Choroid plexus epithelial cell (primary cell): ENCODE measurements around the gene KRT24.
"Not testable (repeated sequence)": the region's sequence is repeated elsewhere in the genome, so short reads cannot be mapped to it uniquely, and the experiment has no call there.

Source experiments
- DNase-seq: peaks from one replicate; pipeline ENCODE4 v3.0.0-alpha.2; 2010; ENCODE audit warnings: low read depth
- H3K4me3 ChIP-seq: 2 replicates; pipeline ENCODE4 v1.5.1; 2011; ENCODE audit warnings: low read depth, mild to moderate bottlenecking, control low read depth, low read length, moderate library complexity
- CTCF ChIP-seq: conservative IDR thresholded peaks from 2 replicates; pipeline ENCODE4 v1.5.1; 2011; ENCODE audit warnings: low read depth, mild to moderate bottlenecking, control low read depth, inconsistent platforms, low read length, moderate library complexity

The KRT24 gene

GRCh38 chr17:40703652-40704051 is at the start of gene KRT24:
Gene KRT24, minus strand, starts transcription at chr17:40703752. Its CDS starts 59 bp downstream, at chr17:40703693.
- H3K4me3 ChIP-seq: no peak within 1 kb of the TSS
- no peak for DNase-seq
- TF ChIP-seq CTCF: no peak

GRCh38 chr17:40751065-40751464 is 47.5 kb upstream of the KRT24 start:
- H3K4me3 ChIP-seq: no peak overlapping the region
- no peak for DNase-seq
- TF ChIP-seq CTCF: no peak

GRCh38 chr17:40750391-40750790 is 46.8 kb upstream of the KRT24 start:
- H3K4me3 ChIP-seq: no peak overlapping the region

GRCh38 chr17:40748666-40749065 is 45.1 kb upstream of the KRT24 start:
- not testable (repeated sequence) for DNase-seq

More at GRCh38 chr17:40750391-40750790, 46.8 kb upstream of the KRT24 start:
- TF ChIP-seq CTCF: no peak
- DNase-seq: no peak

GRCh38 chr17:40738553-40738952 is 35.0 kb upstream of the KRT24 start:
- H3K4me3 ChIP-seq: no peak overlapping the region

More at GRCh38 chr17:40748666-40749065, 45.1 kb upstream of the KRT24 start:
- not testable (repeated sequence) for H3K4me3 ChIP-seq

GRCh38 chr17:40735016-40735415 is 31.5 kb upstream of the KRT24 start:
- H3K4me3 ChIP-seq: no peak overlapping the region
- TF ChIP-seq CTCF: no peak
- DNase-seq: no peak

More at GRCh38 chr17:40738553-40738952, 35.0 kb upstream of the KRT24 start:
- TF ChIP-seq CTCF: no peak
- no peak for DNase-seq

- TF ChIP-seq CTCF: no peak
- DNase-seq: no peak
- H3K4me3 ChIP-seq: no peak overlapping the region
These were observed 30.5 kb upstream of the KRT24 start for GRCh38 chr17:40734018-40734417.

- no peak overlapping the region for H3K4me3 ChIP-seq
- no peak for TF ChIP-seq CTCF
- DNase-seq: no peak
These were observed 27.4 kb upstream of the KRT24 start for GRCh38 chr17:40730970-40731369.
